Retinal pigment epithelial cell (primary cell): ENCODE results near the gene DES.

ENCODE experiments used
- DNase-seq: peaks from one replicate; pipeline ENCODE4 v3.0.0-alpha.2; 2010; ENCODE audit warnings: low read depth
- H3K4me3 ChIP-seq: 2 replicates; pipeline ENCODE4 v1.5.1; 2011; ENCODE audit warnings: mild to moderate bottlenecking, low read length, control low read depth, moderate library complexity
- TF ChIP-seq, protein P1 (sequence below): conservative IDR thresholded peaks from 2 replicates; pipeline ENCODE4 v1.5.1; 2011; ENCODE audit warnings: low read depth, low read length, control low read depth, inconsistent platforms

The DES gene

DNA sequence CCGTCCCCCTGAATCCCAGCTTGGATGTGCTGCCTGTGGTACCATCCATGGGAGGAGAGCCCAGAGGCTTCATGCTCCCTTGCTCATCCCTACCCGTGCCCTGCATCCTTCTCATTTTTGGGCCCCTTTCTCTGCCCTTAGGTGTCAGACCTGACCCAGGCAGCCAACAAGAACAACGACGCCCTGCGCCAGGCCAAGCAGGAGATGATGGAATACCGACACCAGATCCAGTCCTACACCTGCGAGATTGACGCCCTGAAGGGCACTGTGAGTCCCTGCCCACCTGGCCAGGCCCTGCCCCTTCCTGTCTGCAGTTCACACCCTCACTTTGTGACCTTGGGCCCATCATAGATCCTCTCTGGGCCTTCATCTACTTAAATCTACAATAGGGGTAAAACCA, 2.5 kb downstream of the DES start:
- TF ChIP-seq, protein P1, sequence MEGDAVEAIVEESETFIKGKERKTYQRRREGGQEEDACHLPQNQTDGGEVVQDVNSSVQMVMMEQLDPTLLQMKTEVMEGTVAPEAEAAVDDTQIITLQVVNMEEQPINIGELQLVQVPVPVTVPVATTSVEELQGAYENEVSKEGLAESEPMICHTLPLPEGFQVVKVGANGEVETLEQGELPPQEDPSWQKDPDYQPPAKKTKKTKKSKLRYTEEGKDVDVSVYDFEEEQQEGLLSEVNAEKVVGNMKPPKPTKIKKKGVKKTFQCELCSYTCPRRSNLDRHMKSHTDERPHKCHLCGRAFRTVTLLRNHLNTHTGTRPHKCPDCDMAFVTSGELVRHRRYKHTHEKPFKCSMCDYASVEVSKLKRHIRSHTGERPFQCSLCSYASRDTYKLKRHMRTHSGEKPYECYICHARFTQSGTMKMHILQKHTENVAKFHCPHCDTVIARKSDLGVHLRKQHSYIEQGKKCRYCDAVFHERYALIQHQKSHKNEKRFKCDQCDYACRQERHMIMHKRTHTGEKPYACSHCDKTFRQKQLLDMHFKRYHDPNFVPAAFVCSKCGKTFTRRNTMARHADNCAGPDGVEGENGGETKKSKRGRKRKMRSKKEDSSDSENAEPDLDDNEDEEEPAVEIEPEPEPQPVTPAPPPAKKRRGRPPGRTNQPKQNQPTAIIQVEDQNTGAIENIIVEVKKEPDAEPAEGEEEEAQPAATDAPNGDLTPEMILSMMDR = no peak
- H3K4me3 ChIP-seq = no peak overlapping the region
- DNase-seq = no peak

DNA sequence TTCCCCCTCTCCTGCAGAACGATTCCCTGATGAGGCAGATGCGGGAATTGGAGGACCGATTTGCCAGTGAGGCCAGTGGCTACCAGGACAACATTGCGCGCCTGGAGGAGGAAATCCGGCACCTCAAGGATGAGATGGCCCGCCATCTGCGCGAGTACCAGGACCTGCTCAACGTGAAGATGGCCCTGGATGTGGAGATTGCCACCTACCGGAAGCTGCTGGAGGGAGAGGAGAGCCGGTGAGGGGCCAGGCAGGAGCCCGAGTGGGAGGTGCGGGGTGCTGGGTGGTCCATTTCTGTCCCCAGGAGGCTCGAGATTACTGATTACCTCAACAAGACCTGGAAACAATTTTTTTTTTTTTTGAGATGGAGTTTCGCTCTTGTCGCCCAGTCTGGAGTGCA, 3.1 kb downstream of the DES start:
- H3K4me3 ChIP-seq = no peak overlapping the region
- DNase-seq = no peak
- TF ChIP-seq, protein P1 = no peak

DNA sequence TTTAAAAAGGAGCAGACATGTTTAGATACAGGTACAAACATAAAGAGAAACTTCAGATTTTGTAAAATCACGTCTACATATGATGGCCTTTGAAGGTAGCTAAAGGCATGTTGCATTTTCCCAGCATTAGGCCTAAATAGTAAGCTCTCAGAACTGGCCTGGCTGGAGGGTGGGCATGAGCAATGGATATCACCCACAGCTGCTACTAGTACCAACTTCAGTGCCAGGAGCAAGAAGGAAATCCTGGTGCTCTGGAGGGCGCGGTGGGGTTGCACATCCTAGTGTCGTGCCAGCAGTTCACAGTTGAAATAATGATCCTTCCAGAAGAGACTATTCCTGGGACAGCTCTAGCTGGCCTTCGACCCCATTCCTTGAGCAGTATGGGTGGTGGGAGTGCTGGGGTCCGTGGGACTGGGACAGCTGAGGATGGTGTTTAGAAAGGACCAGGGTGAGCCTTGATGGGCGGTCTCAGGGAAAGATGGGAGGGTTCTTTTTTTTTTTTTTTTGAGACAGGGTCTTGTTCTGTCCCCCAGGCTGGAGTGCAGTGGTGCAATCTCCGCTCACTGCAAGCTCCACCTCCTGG, 4.9 kb downstream of the DES start:
- no peak overlapping the region for H3K4me3 ChIP-seq
- no peak for DNase-seq
- TF ChIP-seq, protein P1 = no peak

DNA sequence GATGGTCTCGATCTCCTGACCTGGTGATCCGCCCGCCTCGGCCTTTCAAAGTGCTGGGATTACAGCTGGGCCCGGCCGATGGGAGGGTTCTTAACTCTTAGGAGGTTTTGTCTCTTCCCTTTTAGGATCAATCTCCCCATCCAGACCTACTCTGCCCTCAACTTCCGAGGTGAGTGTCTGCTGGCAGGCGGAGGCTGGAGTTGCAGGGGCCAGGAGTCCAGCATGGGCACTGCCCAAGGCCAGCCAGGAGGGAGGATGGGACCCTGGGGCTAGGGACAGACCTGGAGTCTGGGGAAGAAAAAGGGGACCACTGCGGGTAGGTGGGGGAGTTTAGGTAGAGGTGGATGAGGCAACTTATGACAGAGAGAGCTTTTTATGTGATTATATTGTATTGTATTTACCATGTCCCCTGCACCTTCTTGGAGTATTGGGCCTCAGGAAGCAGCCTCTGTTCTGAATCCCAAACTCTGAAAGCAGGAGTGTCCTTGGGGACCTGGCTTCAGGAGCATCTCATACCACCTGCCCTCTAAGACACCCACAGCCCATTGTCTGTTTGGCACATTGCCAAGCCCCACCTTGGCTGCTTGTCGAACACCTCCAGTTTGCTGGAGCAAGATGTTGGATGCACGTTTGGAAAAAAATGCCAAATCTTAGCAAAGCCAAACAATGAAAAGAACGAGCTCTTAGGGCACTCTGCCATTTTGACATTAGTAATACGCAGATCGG, 5.6 kb downstream of the DES start:
- TF ChIP-seq, protein P1 = no peak
- DNase-seq = no peak
- no peak overlapping the region for H3K4me3 ChIP-seq

DNA sequence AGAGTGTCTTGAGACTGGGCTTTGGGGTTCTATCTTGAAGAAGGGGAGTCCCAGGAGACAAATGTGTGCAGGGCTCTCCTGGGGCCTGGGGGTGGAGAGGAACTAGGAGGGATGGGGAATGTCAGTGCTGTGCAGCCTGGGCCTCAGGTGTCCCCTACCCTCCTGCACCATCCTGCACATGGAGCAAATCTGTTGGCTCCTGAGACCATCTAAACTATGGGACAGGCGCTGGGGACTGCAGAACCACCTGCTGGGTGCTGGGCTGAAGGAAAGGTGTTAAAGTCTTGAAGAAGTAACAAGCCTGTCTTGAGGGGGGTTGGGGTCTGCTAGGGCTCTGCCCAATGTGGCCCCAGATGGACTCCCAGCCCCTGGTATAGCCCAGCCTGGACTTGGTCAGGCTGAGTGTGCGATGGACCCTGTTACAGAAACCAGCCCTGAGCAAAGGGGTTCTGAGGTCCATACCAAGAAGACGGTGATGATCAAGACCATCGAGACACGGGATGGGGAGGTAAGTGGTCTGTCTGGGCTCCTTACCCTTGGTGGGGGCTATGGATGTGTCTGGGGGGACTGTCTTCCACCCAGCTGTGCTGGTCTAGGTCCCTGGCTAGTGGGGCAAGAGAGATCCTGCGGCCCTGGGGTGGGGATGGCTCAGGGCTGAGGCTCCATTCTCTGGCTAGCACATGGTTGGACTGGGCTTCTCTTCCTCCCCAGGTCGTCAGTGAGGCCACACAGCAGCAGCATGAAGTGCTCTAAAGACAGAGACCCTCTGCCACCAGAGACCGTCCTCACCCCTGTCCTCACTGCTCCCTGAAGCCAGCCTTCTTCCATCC, 7.3 kb downstream of the DES start:
- DNase-seq = no peak
- no peak overlapping the region for H3K4me3 ChIP-seq
- TF ChIP-seq, protein P1 = no peak

DNA sequence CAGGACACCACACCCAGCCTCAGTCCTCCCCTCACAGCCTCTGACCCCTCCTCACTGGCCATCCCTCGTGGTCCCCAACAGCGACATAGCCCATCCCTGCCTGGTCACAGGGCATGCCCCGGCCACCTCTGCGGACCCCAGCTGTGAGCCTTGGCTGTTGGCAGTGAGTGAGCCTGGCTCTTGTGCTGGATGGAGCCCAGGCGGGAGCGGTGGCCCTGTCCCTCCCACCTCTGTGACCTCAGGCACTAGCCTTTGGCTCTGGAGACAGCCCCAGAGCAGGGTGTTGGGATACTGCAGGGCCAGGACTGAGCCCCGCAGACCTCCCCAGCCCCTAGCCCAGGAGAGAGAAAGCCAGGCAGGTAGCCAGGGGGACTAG, 7.9 kb downstream of the DES start:
- DNase-seq = no peak
- no peak overlapping the region for H3K4me3 ChIP-seq
- TF ChIP-seq, protein P1 = no peak
